Measurements from ENCODE around the gene RBMS2.

GRCh38 chr12:56528846-56529245 lies 7.2 kb downstream of the RBMS2 start:
- TF ChIP-seq EZH2 (IDR thresholded peaks at IDR 0.05; ENCODE audit: insufficient read depth, poor library complexity, severe bottlenecking) (no peak), EZH2phosphoT487 (IDR thresholded peaks at IDR 0.05; ENCODE audit: insufficient read depth, low read depth) (no peak)

Data from GM23248 (cell line).